Effector CD4-positive, alpha-beta T cell (primary cell): ENCODE data around the gene CARD10.

Experiments used
- DNase-seq: peaks from one replicate; pipeline ENCODE4 v3.0.0-alpha.2; 2020

The CARD10 gene

DNA sequence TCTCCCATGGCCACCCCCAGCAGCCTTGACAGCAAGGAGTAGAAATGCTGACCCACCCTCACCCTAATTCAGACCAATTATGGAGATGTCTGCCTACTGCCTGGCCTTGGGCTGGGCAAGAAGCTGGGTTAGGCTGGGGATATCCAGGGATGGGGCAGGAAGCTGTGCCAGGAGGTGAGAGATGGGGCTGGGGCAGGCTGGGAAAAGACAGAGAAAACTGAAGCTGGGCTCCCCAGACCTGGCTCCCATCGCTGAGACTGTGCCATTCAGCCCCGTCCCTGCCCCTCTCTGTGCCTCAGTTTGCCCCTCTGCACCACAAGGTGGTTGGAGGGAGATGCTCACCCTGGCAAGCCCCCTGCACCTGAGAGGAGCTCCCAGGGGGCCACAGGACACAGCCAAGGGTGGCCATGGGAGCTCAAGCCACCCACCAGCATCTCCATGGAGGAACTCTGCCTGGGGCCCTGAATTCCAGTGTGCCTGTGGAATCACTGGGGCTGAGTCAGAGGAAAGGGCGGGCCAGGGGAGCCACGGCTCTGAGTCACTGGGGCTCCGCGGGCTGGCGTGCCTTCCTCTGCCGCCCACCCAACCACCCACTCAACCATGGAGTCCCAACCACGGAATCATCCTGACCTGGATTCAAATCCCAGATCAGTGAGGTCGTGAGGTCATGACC lies 6.0 kb upstream of the CARD10 start:
- no peak for DNase-seq

DNA sequence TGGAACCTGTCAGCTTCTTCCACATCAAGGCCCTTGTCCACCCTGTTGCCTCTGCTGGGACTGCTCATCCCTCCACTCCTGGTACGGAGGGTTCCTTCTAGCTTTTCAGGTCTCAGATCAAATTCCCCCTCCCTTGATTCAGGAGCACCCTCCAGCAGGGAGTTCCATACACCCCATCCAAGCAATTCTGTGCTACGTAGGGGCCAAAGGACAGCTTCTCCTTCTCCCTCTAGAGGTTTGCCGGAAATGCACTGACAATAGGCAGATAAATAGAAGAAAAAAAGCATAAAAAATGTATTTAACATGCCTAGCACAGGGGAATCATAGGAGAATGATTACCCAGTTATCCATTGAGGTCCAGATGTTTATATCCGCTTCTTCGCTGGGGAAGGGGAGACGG lies 3.3 kb upstream of the CARD10 start:
- DNase-seq: no peak

DNA sequence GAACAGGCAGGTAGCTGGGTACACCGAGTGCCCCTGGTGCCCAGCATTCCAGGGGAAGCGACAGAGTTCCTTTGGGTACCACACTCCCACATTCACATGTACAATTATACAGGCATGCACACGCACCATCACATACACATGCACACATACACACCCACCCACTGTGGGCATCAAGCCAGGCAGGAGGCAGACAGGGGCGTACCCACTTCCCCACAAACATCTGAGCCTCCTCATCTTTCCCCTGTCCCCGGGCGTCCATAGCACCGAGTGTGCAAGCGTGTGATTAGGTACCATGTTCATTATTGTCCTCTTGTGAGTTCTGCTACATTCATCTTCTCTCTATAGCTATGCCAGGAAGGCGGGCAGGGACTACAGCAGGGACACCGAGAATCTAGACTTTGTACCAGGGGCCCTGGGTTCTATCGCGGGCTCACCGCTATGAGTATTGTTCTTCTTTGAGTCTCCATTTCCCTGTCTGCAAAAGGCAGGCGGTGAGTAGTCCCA lies 2.1 kb upstream of the CARD10 start:
- DNase-seq: no peak

DNA sequence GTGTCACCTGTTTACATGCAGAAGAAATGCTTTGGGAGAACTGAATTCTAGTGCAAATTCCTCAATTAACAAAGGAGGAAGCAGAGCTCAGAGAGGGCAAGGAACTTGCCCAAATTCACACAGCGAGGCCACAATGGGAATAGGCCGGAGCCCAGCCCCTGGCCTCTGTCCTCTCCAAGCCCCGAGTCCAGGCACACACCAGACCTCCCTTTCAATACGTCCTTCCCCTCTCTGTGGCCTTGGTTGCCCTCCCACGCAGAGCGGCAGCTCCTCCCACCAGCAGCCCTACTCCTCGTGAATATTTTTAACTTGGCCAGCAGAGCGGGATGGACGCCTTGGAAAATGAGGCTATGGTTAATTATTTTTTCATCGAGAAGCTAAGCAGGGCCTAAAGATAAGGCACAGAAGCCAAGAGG lies 1.6 kb upstream of the CARD10 start:
- no peak for DNase-seq

DNA sequence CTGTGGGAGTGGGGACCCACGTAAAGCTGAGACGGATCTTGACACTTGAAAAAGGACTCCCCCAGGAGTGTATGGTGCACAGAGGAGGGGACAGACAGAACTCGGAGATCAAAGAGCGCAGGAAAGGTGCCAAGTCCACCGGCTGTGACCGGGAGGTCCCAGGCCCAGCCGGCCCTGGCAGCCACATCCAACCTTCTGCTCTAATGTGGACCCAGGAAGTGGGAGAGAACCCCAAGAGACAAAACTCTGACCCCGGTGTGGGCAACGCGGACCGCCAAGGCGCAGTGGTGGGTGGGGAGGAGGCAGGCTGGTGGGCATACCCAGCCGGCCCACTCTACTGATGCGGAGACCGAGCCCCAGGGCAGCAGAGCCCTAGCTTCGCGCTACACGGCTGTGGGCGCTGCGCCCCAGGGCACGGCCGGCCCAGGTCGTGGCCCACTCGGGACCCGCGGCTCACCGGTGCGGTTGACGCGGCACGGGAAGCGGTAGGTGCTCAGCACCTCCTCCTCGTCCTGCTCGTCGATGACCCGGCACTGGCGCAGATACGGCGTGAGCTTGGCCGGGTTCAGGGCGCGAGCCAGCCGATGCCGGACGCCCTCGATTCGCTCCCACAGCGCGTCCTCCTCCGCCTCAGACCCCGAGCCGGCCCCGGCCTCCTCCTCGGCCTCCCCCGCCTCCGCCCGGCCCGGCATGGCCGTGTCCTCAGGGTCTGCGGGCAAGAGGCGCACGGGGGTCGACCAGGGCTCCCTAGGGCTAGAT lies 527 bp downstream of the CARD10 start:
- DNase-seq: no peak

DNA sequence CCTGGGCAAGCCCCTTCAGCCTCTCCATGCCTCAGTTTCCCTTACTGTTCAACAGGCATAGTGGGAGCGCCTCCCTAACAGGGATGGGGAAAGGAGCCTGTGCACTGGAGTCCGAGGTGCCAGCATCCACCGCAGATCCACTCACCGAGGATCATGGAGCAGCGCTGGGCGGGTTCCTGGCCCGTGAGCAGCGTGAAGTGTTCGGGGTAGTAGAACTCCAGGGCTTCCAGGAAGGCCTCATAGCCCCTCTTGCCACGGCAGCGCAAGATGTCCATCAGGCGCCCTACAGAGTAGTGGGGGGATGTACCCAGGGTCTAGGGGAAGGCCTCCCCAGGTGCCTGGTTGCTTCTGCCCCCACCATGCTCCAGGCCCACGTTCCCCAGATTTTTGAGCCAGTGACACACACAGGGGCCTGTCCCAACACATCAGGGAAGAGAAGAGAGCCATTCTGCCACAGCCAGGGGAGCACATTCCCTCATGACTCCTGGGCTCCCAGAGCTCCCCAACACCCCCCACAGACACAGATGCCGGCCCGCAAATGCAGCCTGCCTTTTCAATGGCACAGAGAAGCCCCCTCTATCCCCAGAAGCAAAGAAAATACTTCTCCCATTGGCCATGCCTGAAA lies 1.3 kb downstream of the CARD10 start:
- no peak for DNase-seq

DNA sequence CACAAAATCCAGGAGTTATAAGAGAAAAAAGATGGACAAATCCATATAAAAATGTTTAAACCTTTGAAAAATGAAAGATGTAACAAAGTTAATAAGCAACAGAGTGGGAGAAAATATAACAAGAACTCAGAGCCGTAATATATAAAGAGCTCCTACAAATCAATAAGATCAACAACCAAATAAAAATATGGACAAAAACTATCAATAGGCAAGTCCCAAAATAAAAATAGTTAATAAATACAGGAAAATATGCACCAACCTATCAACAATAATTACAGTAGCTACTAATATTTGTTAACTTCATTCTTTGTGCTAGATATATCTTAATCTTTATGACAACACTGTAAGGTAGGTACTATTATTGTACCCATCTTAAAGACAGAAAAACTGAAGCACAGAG lies 2.8 kb downstream of the CARD10 start:
- no peak for DNase-seq

DNA sequence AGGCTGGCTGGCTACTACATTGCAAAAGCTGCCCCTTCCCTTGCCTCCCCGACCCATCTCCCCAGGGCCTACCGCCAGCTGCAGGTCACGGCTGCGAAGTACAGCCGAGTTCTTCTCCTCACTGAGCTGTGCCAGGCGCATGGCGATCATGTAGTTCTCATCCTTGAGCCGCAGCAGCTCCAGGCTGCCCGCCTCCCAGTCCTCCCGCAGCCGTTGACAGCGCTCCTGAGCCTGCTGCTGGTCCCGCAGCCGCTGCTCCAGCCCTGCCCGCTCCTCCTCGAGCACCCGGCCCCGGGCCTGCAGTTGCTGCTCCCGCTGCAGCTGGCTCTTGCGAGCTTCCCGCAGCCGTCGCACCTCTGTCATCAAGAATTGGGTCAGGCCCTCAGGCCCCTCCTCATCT lies 3.3 kb downstream of the CARD10 start:
- no peak for DNase-seq

DNA sequence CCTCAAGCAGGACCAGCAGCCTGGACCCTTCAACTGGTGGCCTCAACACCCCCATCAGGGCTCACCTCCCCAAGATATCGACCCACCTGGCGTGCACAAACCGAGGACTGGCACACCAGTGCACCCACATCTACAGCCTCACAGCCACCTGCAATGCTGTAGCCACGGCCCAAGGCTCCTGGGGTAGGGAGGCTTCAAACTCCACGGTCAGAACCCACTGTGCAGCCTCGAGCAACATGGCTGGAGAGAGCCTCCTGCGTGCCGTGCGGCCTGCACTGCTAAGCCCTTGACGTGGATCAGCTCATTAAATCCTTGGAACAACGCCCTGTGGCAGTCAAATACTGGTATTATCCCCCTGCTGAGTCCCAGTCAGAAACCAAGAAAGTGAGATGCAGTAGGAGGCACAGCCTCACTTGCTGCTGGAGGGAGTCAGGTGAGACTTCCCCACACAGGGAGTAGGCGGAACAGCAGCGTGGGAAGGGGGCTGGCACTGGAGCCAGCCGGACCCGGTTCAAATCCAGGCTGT lies 4.6 kb downstream of the CARD10 start:
- no peak for DNase-seq

DNA sequence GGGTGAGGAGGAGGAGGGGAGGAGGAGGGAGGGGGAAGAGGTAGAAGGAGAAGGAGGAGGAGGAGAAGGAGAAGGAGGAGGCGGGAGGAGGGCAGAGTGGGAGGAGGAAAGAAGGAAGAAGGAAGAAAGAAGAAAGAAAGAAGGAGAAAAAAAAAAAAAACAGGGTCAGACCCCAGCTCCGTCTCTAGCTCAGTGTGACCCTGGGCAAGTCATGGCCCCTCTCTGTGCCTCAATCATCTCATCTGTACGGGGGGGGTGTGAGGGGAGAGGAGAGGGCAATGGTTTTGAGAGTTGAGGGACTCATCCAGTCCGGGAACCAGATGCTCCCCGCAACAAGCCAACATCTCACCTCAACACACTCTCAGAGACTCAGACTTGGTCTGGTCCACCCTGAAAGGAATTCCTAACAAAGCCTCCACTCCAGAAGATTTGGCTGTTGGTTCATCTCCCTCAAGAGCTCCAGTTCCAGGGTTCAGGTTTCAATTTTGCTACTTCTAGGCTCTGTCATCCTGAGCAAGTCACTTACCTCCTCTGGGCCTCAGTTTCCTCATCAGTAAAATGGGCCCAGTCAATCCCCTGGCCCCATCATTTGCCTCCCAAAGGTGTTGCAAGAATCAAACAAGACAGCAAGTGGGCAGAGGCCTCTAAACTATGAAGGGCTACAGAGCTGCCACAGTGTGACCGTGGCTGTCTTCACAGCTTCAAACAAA lies 7.7 kb downstream of the CARD10 start:
- no peak for DNase-seq

DNA sequence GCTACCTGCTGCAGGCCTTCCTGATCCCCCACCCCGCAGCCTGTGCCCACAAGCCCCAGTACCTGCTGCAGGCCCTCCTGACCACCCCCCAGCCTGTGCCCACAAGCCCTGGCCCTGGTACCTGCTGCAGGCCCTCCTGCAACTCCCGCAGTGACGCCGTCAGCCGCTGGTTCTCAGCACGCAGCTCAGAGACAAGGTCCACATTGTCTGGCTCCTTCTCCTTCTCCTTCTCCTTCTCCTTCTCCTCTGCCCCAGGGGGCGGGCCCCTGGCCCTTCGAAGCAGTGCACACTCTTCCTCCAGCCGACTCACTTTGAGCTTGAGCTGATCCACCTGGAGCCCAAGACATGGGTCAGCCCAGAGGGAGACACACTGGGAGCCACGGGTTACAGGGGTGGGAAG lies 9.1 kb downstream of the CARD10 start:
- no peak for DNase-seq

DNA sequence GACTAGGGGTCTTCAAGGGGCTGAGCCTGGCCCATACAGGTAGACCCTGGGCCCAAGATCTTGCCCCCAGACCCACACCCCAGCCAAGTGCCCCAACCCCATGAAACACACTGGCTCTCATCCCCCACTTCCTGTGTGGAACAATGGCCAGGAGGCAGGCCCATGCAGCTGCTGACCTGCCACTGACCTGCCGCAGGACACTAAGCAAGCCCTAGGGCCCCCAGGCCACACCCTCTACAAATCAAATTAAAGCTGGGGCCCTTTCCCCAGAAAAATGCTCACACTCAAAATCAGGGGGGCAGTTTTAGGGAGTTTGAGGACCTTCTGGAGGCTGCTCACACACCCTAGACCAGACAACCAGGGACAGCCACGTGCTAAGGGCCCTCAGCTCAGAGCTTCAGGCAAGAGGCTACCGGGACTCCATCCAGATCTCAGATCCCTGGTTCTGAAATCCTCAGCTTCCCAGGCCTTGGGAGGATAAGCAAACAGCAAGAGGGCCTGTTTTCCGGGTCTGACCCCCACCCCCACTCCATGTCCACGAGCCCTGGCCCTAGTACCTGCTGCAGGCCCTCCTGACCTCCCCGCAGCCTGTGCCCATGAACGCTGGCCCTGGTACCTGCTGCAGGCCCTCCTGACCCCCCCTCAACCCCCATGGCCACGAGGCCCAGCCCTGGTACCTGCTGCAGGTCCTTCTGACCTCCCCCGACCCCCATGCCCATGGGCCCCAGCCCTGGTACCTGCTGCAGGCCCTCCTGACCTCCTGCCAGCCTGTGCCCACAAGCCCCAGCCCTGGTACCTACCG lies 10.0 kb downstream of the CARD10 start:
- no peak for DNase-seq

DNA sequence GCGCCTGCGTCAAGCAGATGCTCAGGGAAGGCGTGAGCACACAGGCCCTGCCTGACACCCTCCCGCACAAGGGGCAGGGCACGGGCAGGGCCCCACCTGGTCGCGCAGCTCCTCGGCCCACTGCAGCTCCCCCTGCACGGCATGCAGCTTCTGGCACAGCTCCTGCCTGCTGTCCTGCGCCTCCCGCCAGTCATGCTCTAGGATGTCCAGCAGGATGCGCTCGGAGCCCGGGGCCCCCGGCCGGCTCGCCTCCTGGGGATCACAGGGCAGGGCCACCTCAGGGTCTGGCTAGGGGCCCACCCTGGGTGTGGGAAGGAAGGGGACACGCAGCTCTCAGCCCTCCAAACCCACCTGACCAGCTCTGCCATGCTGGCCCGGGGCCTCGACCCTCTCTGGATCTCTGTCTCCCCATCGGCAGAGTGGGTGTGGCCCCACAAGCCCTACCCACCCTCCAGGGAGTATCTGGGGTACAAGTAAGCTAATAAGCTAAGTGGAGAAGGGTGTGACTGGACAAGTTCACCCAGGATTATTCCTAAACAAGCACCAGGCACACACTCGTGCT lies 10.7 kb downstream of the CARD10 start:
- no peak for DNase-seq

DNA sequence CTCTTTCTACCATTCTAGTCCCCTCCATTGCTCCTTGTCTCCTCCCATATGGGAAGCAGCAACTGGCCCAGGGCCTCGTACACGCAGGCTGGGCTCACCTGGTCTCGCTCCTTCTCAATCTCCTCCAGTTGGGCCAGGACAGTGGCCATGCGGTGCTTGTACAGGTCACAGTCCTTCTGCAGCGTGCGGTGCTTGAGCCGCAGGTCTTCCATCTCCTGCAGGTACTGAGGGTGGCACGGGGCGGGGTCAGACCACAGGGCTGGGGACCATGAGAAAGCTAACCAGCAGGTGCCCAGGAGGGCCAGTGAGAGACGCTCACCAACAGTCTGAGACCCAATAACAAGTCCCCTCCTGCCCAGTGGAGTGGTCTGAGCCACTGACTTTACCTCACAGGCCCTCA lies 11.5 kb downstream of the CARD10 start:
- no peak for DNase-seq

DNA sequence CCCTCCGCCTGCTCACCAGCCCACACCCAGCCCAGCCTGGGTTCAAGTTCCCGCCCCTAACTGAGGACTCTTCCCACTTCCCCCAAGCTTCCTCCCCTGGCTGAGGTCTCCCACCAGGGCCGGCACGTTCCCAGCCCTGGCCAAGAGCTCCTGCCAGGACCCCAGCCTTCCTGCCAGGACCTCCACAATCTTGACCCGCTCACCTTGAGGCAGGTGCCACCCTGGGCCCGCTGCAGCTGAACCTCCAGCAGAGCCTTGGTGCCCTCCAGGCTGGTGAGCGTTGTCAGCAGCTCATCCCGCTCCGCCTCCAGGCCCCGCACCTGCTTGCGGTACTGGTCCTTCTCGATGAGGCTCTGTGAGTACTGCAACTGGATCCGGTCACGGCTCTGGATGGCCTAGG lies 13.2 kb downstream of the CARD10 start:
- DNase-seq: no peak

DNA sequence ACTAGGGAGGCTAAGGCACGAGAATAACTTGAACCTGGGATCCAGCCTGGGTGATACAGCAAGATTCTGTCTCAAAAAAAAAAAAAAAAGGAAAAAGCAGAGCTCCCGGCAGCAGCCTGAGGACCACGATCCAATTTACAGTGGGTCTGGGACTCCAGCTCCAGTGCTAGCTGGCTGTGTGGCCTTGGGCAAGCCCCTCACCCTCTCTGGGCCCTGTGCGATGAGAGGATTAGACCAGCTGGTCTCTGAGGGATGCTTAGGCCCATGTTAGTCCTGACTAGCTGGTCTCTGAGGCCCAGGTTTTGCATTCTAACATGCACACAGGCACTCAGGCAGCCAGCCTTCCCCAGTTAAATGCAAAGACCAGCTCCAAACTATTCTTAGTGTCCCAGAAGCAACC lies 13.7 kb downstream of the CARD10 start:
- DNase-seq: no peak

DNA sequence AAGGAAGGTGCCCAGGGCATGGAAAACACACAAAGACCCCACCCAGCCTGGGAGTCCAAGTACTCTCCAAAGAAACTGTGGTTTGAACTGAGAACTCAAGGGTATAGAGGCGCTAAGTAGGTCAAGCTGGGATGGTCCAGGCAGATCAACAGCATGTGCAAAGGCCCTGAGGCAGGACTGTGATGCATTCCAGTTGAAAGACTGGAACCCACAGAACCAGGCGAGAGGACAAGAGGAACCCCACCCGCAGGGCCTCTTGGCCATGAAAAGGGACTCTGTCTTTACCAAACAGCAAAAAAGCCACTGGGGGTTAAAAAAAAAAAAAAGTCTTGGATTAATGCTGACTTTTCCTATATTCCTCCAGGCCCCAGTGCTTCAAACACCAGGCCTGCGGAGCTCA lies 14.3 kb downstream of the CARD10 start:
- DNase-seq: no peak

DNA sequence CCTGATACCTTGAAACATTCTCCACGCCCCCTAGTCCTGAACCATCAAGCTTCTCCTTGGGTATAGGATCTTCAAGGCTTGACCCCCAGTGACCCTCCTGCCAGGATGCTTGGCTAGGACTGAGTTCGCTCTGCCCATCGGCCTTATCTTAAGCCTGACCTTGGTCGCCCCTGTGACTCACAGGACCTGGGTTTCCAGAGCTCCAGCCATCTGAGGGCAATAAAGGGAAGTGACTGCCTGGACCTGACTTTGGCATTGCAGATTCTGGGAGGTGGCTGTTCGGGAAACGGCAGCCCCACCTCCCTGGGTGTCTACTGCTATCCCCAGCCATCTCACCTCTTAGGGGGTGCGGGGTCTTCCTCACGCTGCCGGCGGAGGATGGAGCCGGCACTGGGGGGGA lies 15.4 kb downstream of the CARD10 start:
- no peak for DNase-seq

DNA sequence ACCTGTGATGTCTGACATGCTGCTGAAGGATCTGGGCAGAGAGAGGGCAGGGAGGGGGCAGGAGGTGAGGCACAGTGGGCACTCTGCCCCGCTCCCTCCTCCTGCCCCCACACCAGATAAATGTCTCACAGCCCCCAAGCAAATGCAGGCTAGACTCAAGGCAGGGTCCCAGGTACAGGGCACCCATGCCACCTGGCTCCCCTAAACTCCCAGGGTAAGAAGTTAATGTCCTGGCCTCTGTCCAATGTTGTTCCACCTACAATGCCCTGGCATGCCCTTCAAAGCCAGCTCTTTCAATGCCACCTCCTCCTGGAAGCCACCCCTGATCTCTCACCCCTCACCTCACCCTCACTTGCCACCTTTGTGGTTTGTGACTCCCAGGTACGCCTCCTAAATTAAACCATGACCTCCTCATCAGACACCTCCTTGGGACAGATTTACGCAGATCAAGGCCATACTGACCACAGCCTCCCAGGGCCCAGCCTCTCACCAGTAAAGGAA lies 16.0 kb downstream of the CARD10 start:
- no peak for DNase-seq

DNA sequence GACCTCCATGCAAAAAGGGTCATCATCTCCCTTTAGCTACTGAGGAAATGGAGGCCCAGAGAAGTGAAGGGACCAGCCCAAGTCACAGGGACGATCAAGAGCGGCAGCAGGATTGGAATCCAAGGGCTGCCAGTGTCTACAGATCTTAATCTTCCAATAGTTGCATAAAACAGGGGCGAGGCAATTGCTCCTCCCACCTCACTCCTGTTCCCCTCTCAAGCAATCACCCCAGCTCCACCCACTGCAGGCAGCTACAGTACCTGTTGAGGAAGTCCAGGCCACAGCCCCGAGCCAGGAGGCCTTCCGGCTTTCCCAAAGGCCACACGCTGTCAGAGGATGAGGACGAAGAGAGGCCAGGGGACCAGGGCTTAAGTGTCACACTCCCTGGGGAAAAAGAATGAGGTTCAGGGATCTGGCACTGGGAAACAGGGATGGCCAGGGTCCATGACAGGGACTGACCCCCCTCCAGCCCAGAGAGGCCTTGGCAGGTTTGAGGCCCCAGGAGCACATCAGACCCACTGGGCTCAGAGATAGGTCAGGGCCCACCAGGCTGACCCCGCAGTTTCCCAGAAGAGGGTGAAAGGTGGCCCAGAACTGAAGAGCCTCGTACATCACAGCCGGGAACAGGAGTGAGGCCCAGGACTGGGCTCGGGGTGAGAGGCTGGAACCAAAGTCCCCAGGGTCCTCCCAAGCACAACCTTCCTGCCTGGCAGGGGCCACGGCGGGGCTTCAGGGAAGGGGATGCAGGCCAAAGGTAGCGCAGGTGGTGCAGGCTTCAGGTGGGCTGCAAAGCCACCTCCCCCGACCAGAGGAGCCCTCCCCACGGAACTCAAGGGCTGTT lies 16.7 kb downstream of the CARD10 start:
- DNase-seq: no peak
